NCI-H1417 treated with DMSO at 0.1 percent for 48 hours (cell line): ENCODE results near the gene COL6A2.
"Not testable (repeated sequence)": the region's sequence is repeated elsewhere in the genome, so short reads cannot be mapped to it uniquely, and the experiment has no call there.

Experiments
- DNase-seq: peaks from one replicate; lab custom pipeline; 2025; lab: John Stamatoyannopoulos, UW

The COL6A2 gene

GRCh38 chr21:46155514-46156377 lies 57.8 kb downstream of the COL6A2 start, which contains the start of gene FTCD:
TSS of gene FTCD (minus strand) at chr21:46155579. CDS start at chr21:46155523, 56 bp downstream.
- DNase-seq = no peak

GRCh38 chr21:46156378-46156645 lies 58.4 kb downstream of the COL6A2 start:
- DNase-seq = no peak

- no peak for DNase-seq
Observed at GRCh38 chr21:46156678-46157077, 58.8 kb downstream of the COL6A2 start.

- DNase-seq = no peak
Observed at GRCh38 chr21:46157396-46157986, 59.6 kb downstream of the COL6A2 start.

- DNase-seq = no peak
Observed at GRCh38 chr21:46157987-46158451, 60.1 kb downstream of the COL6A2 start.

GRCh38 chr21:46158666-46159300 lies 60.9 kb downstream of the COL6A2 start:
- no peak for DNase-seq

- DNase-seq = no peak
Observed at GRCh38 chr21:46159390-46159789, 61.5 kb downstream of the COL6A2 start.

- DNase-seq = no peak
Observed at GRCh38 chr21:46159841-46160656, 62.1 kb downstream of the COL6A2 start.

GRCh38 chr21:46160657-46160906 lies 62.7 kb downstream of the COL6A2 start:
- DNase-seq = no peak

- no peak for DNase-seq
Observed at GRCh38 chr21:46160907-46161632, 63.2 kb downstream of the COL6A2 start.

- no peak for DNase-seq
Observed at GRCh38 chr21:46161633-46162592, 64.0 kb downstream of the COL6A2 start.

- DNase-seq = no peak
Observed at GRCh38 chr21:46163380-46163779, 65.5 kb downstream of the COL6A2 start.

- no peak for DNase-seq
Observed at GRCh38 chr21:46165098-46165497, 67.2 kb downstream of the COL6A2 start.

GRCh38 chr21:46168238-46168637 lies 70.3 kb downstream of the COL6A2 start:
- DNase-seq = no peak

- peak; percentile 3 for DNase-seq
Observed at GRCh38 chr21:46168659-46169386, 70.9 kb downstream of the COL6A2 start.

- not testable (repeated sequence) for DNase-seq
Observed at GRCh38 chr21:46170436-46171193, 72.7 kb downstream of the COL6A2 start.

GRCh38 chr21:46171585-46171984 lies 73.7 kb downstream of the COL6A2 start:
- DNase-seq = no peak

GRCh38 chr21:46171996-46172862 lies 74.3 kb downstream of the COL6A2 start:
- no peak for DNase-seq
